Adrenal gland (tissue), 5 donors: Measurements from ENCODE around the gene PTPRJ.

Experiments used
- POLR2A ChIP-seq, 2 donors: fragments of 450-650 bp; IDR thresholded peaks; one replicate each; pipeline ENCODE4 v1.6.1; 2017; ENCODE audit warnings: antibody characterized with exemption in 2 of 2, mild to moderate bottlenecking in 2 of 2, moderate library complexity in 1 of 2
- TF ChIP-seq, protein P1 (sequence below), 6 experiments: fragments of 450-650 bp in 4 of 6; fragments of 200-600 bp in 2 of 6; sonication (generic) in 1 of 6; IDR thresholded peaks; 1 replicate in 5 of 6; 2 replicates in 1 of 6; pipeline versions ENCODE4 v1.5.1 to v1.8.0; 2016 to 2021; ENCODE audit warnings: antibody characterized with exemption in 6 of 6, mild to moderate bottlenecking in 2 of 6, moderate library complexity in 1 of 6
- donor health status: DM: no; HTN: no; CAD: no.

DNA sequence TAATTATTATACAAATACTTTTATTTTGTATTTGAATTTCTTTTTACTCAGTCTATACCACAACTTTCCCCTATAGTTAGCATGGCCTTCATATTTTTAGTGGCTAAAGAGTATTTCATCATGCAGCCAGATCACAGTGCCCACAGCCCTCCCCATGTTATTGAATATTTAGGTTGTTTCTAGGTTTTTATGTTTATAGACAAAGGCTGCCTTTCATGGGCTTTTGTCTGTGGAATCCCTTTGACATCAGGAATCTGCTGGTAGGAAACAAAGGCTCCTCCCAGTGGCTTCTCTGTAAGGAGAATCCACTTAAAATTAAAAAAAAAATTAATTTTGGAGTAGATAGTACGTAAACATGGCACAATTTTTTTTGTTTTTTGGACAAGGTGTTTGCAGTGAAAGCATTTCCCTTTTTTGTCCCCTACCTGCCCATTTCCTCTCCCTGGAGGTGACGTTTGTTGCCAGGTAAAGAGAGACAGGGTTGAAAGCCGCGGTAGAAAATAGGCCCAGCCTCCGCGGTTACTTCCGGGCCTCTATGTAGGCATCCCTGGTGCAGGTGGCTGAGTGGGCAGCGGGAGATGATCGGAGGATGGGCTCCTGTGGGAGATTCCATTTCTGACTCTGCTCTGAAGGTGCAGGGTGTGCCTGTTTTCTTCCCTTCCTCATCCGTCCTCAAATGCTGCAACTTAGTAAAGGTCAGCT is 154.0 kb downstream of the PTPRJ start:
- TF ChIP-seq, protein P1, sequence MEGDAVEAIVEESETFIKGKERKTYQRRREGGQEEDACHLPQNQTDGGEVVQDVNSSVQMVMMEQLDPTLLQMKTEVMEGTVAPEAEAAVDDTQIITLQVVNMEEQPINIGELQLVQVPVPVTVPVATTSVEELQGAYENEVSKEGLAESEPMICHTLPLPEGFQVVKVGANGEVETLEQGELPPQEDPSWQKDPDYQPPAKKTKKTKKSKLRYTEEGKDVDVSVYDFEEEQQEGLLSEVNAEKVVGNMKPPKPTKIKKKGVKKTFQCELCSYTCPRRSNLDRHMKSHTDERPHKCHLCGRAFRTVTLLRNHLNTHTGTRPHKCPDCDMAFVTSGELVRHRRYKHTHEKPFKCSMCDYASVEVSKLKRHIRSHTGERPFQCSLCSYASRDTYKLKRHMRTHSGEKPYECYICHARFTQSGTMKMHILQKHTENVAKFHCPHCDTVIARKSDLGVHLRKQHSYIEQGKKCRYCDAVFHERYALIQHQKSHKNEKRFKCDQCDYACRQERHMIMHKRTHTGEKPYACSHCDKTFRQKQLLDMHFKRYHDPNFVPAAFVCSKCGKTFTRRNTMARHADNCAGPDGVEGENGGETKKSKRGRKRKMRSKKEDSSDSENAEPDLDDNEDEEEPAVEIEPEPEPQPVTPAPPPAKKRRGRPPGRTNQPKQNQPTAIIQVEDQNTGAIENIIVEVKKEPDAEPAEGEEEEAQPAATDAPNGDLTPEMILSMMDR (IDR thresholded peaks at IDR 0.05): no peak
- TF ChIP-seq POLR2A (IDR thresholded peaks at IDR 0.05): no peak
